SK-N-SH (cell line): ENCODE measurements around the gene MOK. TPM values are rescaled to one million over a fixed set of nuclear protein-coding genes. Genes with fewer than 3 reads are reported as not detected.

Source experiments
- CTCF ChIA-PET: fragments of 300-600, 350-600 bp; formaldehyde crosslinking; extraction: SDS; loops from one replicate; lab custom pipeline; 2021; lab: Yijun Ruan, JAX
- POLR2A ChIA-PET: fragments of 350-600 bp; sonication (Branson Sonifier 250); formaldehyde crosslinking; extraction: SDS; loops from one replicate; lab custom pipeline; 2020; ENCODE audit warnings: antibody characterized with exemption, inconsistent platforms; lab: Yijun Ruan, JAX
- DNase-seq: peaks from one replicate; pipeline ENCODE4 v3.0.0; 2012
- H2AFZ ChIP-seq: fragments of 200-600 bp; sonication (generic); 2 replicates; pipeline ENCODE4 v1.8.1; 2016; ENCODE audit warnings: antibody characterized with exemption, mild to moderate bottlenecking, low read depth
- H3F3A ChIP-seq: fragments of 200-600 bp; sonication (generic); replicated peaks from 2 replicates; pipeline ENCODE3; 2016; ENCODE audit warnings: antibody characterized with exemption, mild to moderate bottlenecking; ENCODE audit not compliant: insufficient read depth
- H3K27ac ChIP-seq, 2 experiments: fragments of 200-500 bp in 1 of 2; fragments of 200-600 bp in 1 of 2; sonication (Bioruptor generic) in 1 of 2; sonication (generic), shearing (Covaris generic) in 1 of 2; 2 replicates each; pipeline versions ENCODE4 v1.5.1 to v1.6.1; 2014 to 2016; ENCODE audit warnings: low read depth in 2 of 2, inconsistent platforms in 1 of 2, low read length in 1 of 2, mild to moderate bottlenecking in 1 of 2, mixed read lengths in 1 of 2
- H3K27me3 ChIP-seq: fragments of 200-600 bp; sonication (generic), shearing (Covaris generic); 2 replicates; pipeline ENCODE4 v1.6.1; 2016; ENCODE audit warnings: mixed run types; ENCODE audit not compliant: insufficient read depth
- H3K36me3 ChIP-seq, 2 experiments: fragments of 200-500 bp in 1 of 2; fragments of 200-600 bp in 1 of 2; sonication (Bioruptor generic) in 1 of 2; sonication (generic) in 1 of 2; replicated peaks in 1 of 2; 2 replicates each; pipeline versions ENCODE3 to v1.5.1; 2014 to 2016; ENCODE audit warnings: low read length in 1 of 2, mild to moderate bottlenecking in 1 of 2; ENCODE audit not compliant: insufficient read depth in 2 of 2, control insufficient read depth in 1 of 2
- H3K4me1 ChIP-seq, 2 experiments: fragments of 200-500 bp in 1 of 2; fragments of 200-600 bp in 1 of 2; sonication (Bioruptor generic) in 1 of 2; sonication (generic), shearing (Covaris generic) in 1 of 2; 2 replicates each; pipeline versions ENCODE4 v1.5.1 to v1.6.1; 2014 to 2016; ENCODE audit warnings: low read depth in 1 of 2, low read length in 1 of 2, mixed run types in 1 of 2; ENCODE audit not compliant: insufficient read depth in 2 of 2, control insufficient read depth in 1 of 2
- H3K4me2 ChIP-seq: fragments of 200-600 bp; sonication (generic), shearing (Covaris generic); 2 replicates; pipeline ENCODE4 v1.6.1; 2017; ENCODE audit warnings: mixed run types
- H3K4me3 ChIP-seq, 2 experiments: fragments of 200-500 bp in 1 of 2; fragments of 200-600 bp in 1 of 2; sonication (Bioruptor generic) in 1 of 2; sonication (generic), shearing (Covaris generic) in 1 of 2; 2 replicates each; pipeline versions ENCODE4 v1.5.1 to v1.8.1; 2014 to 2016; ENCODE audit warnings: low read depth in 2 of 2, inconsistent platforms in 1 of 2, low read length in 1 of 2, mild to moderate bottlenecking in 1 of 2, mixed read lengths in 1 of 2, moderate library complexity in 1 of 2
- H3K79me2 ChIP-seq: fragments of 200-600 bp; sonication (generic); 2 replicates; pipeline ENCODE4 v1.8.1; 2017; ENCODE audit warnings: mild to moderate bottlenecking; ENCODE audit not compliant: insufficient read depth
- H3K9ac ChIP-seq: fragments of 200-600 bp; sonication (generic); 2 replicates; pipeline ENCODE4 v1.6.1; 2017; ENCODE audit warnings: mixed run types
- H3K9me2 ChIP-seq: fragments of 200-600 bp; sonication (generic); 2 replicates; pipeline ENCODE4 v1.6.1; 2017; ENCODE audit warnings: mixed run types
- H3K9me3 ChIP-seq: fragments of 200-600 bp; sonication (generic); 2 replicates; pipeline ENCODE4 v1.6.1; 2017; ENCODE audit warnings: mixed run types, mild to moderate bottlenecking, moderate library complexity
- H4K20me1 ChIP-seq: fragments of 200-600 bp; sonication (generic); 2 replicates; pipeline ENCODE4 v1.6.1; 2017; ENCODE audit warnings: mild to moderate bottlenecking, mixed run types; ENCODE audit not compliant: insufficient read depth
- CTCF ChIP-seq: fragments of 200-600 bp; sonication (generic); IDR thresholded peaks from 2 replicates; pipeline ENCODE4 v1.6.1; 2017; ENCODE audit warnings: antibody characterized with exemption, mild to moderate bottlenecking, moderate library complexity
- ELF1 ChIP-seq: IDR thresholded peaks from 2 replicates; pipeline ENCODE4 v1.4.0; 2012
- EP300 ChIP-seq, 2 experiments: IDR thresholded peaks; 2 replicates each; pipeline versions ENCODE4 v1.4.0 to v1.6.1; 2012; ENCODE audit warnings: borderline replicate concordance in 1 of 2, low read depth in 1 of 2, low read length in 1 of 2
- FOXJ3 ChIP-seq: sonication (generic); formaldehyde crosslinking; IDR thresholded peaks from 2 replicates; pipeline ENCODE4 v1.5.1; 2020; ENCODE audit warnings: mild to moderate bottlenecking, missing genetic modification reagents
- GATA2 ChIP-seq: sonication (generic); formaldehyde crosslinking; IDR thresholded peaks from 2 replicates; pipeline ENCODE4 v1.5.0; 2020; ENCODE audit warnings: mild to moderate bottlenecking, missing genetic modification reagents
- JUND ChIP-seq: IDR thresholded peaks from 2 replicates; pipeline ENCODE4 v1.4.0; 2012
- PBX3 ChIP-seq: IDR thresholded peaks from 2 replicates; pipeline ENCODE4; 2012
- TEAD4 ChIP-seq: IDR thresholded peaks from 2 replicates; pipeline ENCODE4 v1.4.0; 2012; ENCODE audit warnings: mild to moderate bottlenecking, borderline replicate concordance; ENCODE audit not compliant: insufficient read depth
- USF2 ChIP-seq: fragments of 150-350 bp; IDR thresholded peaks from 2 replicates; pipeline ENCODE4 v1.6.1; 2017; ENCODE audit warnings: antibody characterized with exemption, low read length, low read depth, borderline replicate concordance
- WGBS: methylation state at CpG from one replicate; pipeline ENCODE4 v1.1.6; 2017; ENCODE audit warnings: low lambda C conversion rate; 5-methylcytosine and 5-hydroxymethylcytosine counted together
- polyA plus RNA-seq, 3 experiments: library from polyadenylated mRNA; depleted of rRNA; stranded (reverse); fragments of >200 nt; gene quantifications; 2 replicates each; pipeline ENCODE4 v1.2.3, GENCODE V29; 2012

Gene MOK
- polyA plus RNA-seq, 1 of the 3 experiments (the other 2 are of a cell fraction), result 13.3 TPM

GRCh38 chr14:102345232-102345631 lies 40.3 kb upstream of the MOK start:
- Histone ChIP-seq H2AFZ (no peak overlapping the region), H3K27ac (no peak overlapping the region), H3K36me3 (peaks cover 14 to 34% of the 10 kb centered on the region in 2 experiments), H3K4me2 (no peak overlapping the region), H3K9me3 (no peaks in the 10 kb centered on the region), H3K9ac (no peak overlapping the region), H3F3A (peaks cover 3% of the 10 kb centered on the region), H3K27me3 (no peaks in the 10 kb centered on the region), H3K9me2 (no peaks in the 10 kb centered on the region), H3K4me1 (no peaks in the 10 kb centered on the region), H3K4me3 (no peak overlapping the region), H4K20me1 (no peaks in the 10 kb centered on the region), H3K79me2 (no peaks in the 10 kb centered on the region)
- ChIA-PET POLR2A (interaction anchor here (0.6 kb wide), 1 partner anchor 39 kb away, joined by 3 read pairs; no protein-coding TSS in a partner anchor), CTCF (no interaction called here)
- TF ChIP-seq USF2 (no peak), EP300 (IDR thresholded peaks at IDR 0.05; ENCODE audit: borderline replicate concordance in 1 of 2, low read depth in 1 of 2, low read length in 1 of 2) (no peak), CTCF (no peak), TEAD4 (no peak), GATA2 (CRISPR knock-in tag) (no peak), PBX3 (no peak), JUND (no peak), ELF1 (no peak)
- 100% methylated on average over 2 of the region's 3 CpGs for WGBS
- DNase-seq, result no peak

GRCh38 chr14:102344485-102344884 lies 39.5 kb upstream of the MOK start:
- Histone ChIP-seq H3K79me2 (no peaks in the 10 kb centered on the region), H3K9me2 (no peaks in the 10 kb centered on the region), H3F3A (peaks cover 3% of the 10 kb centered on the region), H3K4me3 (no peak overlapping the region), H3K4me2 (no peak overlapping the region), H3K27me3 (no peaks in the 10 kb centered on the region)
- ChIA-PET POLR2A (no interaction called here), CTCF (no interaction called here)
- 93% methylated on average over 5 of the region's 5 CpGs for WGBS
- DNase-seq, result no peak
- TF ChIP-seq FOXJ3, result no peak
- TF ChIP-seq, all 33 proteins: peak for 0
- H3K27ac ChIP-seq, result no peak overlapping the region
- no peak overlapping the region for H3K9ac ChIP-seq
- H3K4me1 ChIP-seq, result no peaks in the 10 kb centered on the region
- H3K9me3 ChIP-seq, result no peaks in the 10 kb centered on the region
- no peak overlapping the region for H2AFZ ChIP-seq
- peaks cover 14 to 32% of the 10 kb centered on the region in 2 experiments for H3K36me3 ChIP-seq
- H4K20me1 ChIP-seq, result no peaks in the 10 kb centered on the region
